ENCODE data around the gene SETBP1.

The SETBP1 gene

GRCh38 chr18:44679056-44679913 lies 1.4 kb upstream of the SETBP1 start:
- peaks cover 17% of the 10 kb centered on the region for H3K79me1 ChIP-seq (ENCODE audit: low read length)
- peak overlapping the region; percentile 72 for H4K91ac ChIP-seq (ENCODE audit: low read depth, low read length)
- H3K18ac ChIP-seq (ENCODE audit: low read length), result peak overlapping the region; percentile 82
- H3K4me3 ChIP-seq (ENCODE audit: low read depth, low read length), result peak overlapping the region; percentile 87
- H3K9me3 ChIP-seq (ENCODE audit: insufficient read depth, low read depth, low read length), result no peaks in the 10 kb centered on the region
- DNase-seq, result peak; percentile 82 to 89
- H2AFZ ChIP-seq (ENCODE audit: insufficient read depth, low read length, poor library complexity), result peak overlapping the region; percentile 38
- no peak overlapping the region for H3K23ac ChIP-seq (ENCODE audit: low read length)
- H3K36me3 ChIP-seq (ENCODE audit: control insufficient read depth in 1 of 2, insufficient read depth in 2 of 2, low read length in 2 of 2), result no peaks in the 10 kb centered on the region
- peak overlapping the region; percentile 81 for H4K12ac ChIP-seq (ENCODE audit: low read depth, low read length)
- H3K79me2 ChIP-seq (ENCODE audit: control insufficient read depth, insufficient read depth, low read length, poor library complexity), result peaks cover 9% of the 10 kb centered on the region
- peak overlapping the region; percentile 59 for H2BK12ac ChIP-seq (ENCODE audit: low read length)
- WGBS (ENCODE audit: extremely low coverage, insufficient coverage, insufficient read length), result no CpG with 5 or more reads among the region's 102 CpGs
- H3K4ac ChIP-seq (ENCODE audit: low read depth, low read length), result peak overlapping the region; percentile 71
- no peaks in the 10 kb centered on the region for H3K27me3 ChIP-seq (ENCODE audit: insufficient read depth, low read length)
- H3K4me2 ChIP-seq (ENCODE audit: low read length), result peak overlapping the region; percentile 85
- no peak overlapping the region for H2AK5ac ChIP-seq (ENCODE audit: low read length)
- peak overlapping the region; percentile 47 for H2BK5ac ChIP-seq (ENCODE audit: low read depth, low read length, poor library complexity)
- peak overlapping the region; percentile 63 for H2BK120ac ChIP-seq (ENCODE audit: insufficient read depth, low read length, poor library complexity)
- H3K14ac ChIP-seq (ENCODE audit: low read length), result peak overlapping the region; percentile 69
- peaks cover 8 to 14% of the 10 kb centered on the region in 2 experiments for H3K4me1 ChIP-seq (ENCODE audit: control insufficient read depth in 1 of 2, insufficient read depth in 2 of 2, low read length in 2 of 2)
- H3K27ac ChIP-seq (ENCODE audit: low read depth, low read length), result peak overlapping the region; percentile 84
- peak overlapping the region; percentile 87 for H3K9ac ChIP-seq (ENCODE audit: low read length)
- H4K8ac ChIP-seq (ENCODE audit: low read depth, low read length), result peak overlapping the region; percentile 80

GRCh38 chr18:44679914-44680272 lies 795 bp upstream of the SETBP1 start:
- Histone ChIP-seq H2BK120ac (ENCODE audit: insufficient read depth, low read length, poor library complexity) (peak overlapping the region; percentile 91), H3K79me2 (ENCODE audit: control insufficient read depth, insufficient read depth, low read length, poor library complexity) (peaks cover 9% of the 10 kb centered on the region), H3K4me1 (ENCODE audit: control insufficient read depth in 1 of 2, insufficient read depth in 2 of 2, low read length in 2 of 2) (peaks cover 8 to 14% of the 10 kb centered on the region in 2 experiments), H3K79me1 (ENCODE audit: low read length) (peaks cover 17% of the 10 kb centered on the region), H4K12ac (ENCODE audit: low read depth, low read length) (no peak overlapping the region), H3K27ac (ENCODE audit: low read depth, low read length) (peak overlapping the region; percentile 92), H2BK5ac (ENCODE audit: low read depth, low read length, poor library complexity) (peak overlapping the region; percentile 93), H3K4ac (ENCODE audit: low read depth, low read length) (peak overlapping the region; percentile 91), H3K23ac (ENCODE audit: low read length) (no peak overlapping the region), H3K27me3 (ENCODE audit: insufficient read depth, low read length) (no peaks in the 10 kb centered on the region), H2AFZ (ENCODE audit: insufficient read depth, low read length, poor library complexity) (peak overlapping the region; percentile 88), H4K91ac (ENCODE audit: low read depth, low read length) (peak overlapping the region; percentile 93), H4K8ac (ENCODE audit: low read depth, low read length) (peak overlapping the region; percentile 90), H3K4me2 (ENCODE audit: low read length) (peak overlapping the region; percentile 97), H3K4me3 (ENCODE audit: low read depth, low read length) (peak overlapping the region; percentile 92), H2BK12ac (ENCODE audit: low read length) (peak overlapping the region; percentile 94), H3K18ac (ENCODE audit: low read length) (peak overlapping the region; percentile 92), H3K36me3 (ENCODE audit: control insufficient read depth in 1 of 2, insufficient read depth in 2 of 2, low read length in 2 of 2) (no peaks in the 10 kb centered on the region), H2AK5ac (ENCODE audit: low read length) (no peak overlapping the region), H3K14ac (ENCODE audit: low read length) (peak overlapping the region; percentile 94), H3K9me3 (ENCODE audit: insufficient read depth, low read depth, low read length) (no peaks in the 10 kb centered on the region), H3K9ac (ENCODE audit: low read length) (peak overlapping the region; percentile 96)
- no CpG with 5 or more reads among the region's 41 CpGs for WGBS (ENCODE audit: extremely low coverage, insufficient coverage, insufficient read length)
- peak; percentile 51 to 68 for DNase-seq

- Histone ChIP-seq H3K14ac (ENCODE audit: low read length) (no peak overlapping the region), H4K12ac (ENCODE audit: low read depth, low read length) (no peak overlapping the region), H3K4me2 (ENCODE audit: low read length) (peak overlapping the region; percentile 97), H3K27me3 (ENCODE audit: insufficient read depth, low read length) (no peaks in the 10 kb centered on the region), H3K9ac (ENCODE audit: low read length) (no peak overlapping the region), H3K27ac (ENCODE audit: low read depth, low read length) (peak overlapping the region; percentile 82), H3K4me3 (ENCODE audit: low read depth, low read length) (peak overlapping the region; percentile 46), H3K79me1 (ENCODE audit: low read length) (peaks cover 17% of the 10 kb centered on the region), H4K8ac (ENCODE audit: low read depth, low read length) (no peak overlapping the region), H3K79me2 (ENCODE audit: control insufficient read depth, insufficient read depth, low read length, poor library complexity) (peaks cover 9% of the 10 kb centered on the region), H3K18ac (ENCODE audit: low read length) (peak overlapping the region; percentile 77), H2BK5ac (ENCODE audit: low read depth, low read length, poor library complexity) (peak overlapping the region; percentile 66), H3K23ac (ENCODE audit: low read length) (no peak overlapping the region), H2BK120ac (ENCODE audit: insufficient read depth, low read length, poor library complexity) (no peak overlapping the region), H3K4ac (ENCODE audit: low read depth, low read length) (no peak overlapping the region), H3K36me3 (ENCODE audit: control insufficient read depth in 1 of 2, insufficient read depth in 2 of 2, low read length in 2 of 2) (no peaks in the 10 kb centered on the region), H3K9me3 (ENCODE audit: insufficient read depth, low read depth, low read length) (no peaks in the 10 kb centered on the region), H3K4me1 (ENCODE audit: control insufficient read depth in 1 of 2, insufficient read depth in 2 of 2, low read length in 2 of 2) (peaks cover 8 to 17% of the 10 kb centered on the region in 2 experiments), H2AFZ (ENCODE audit: insufficient read depth, low read length, poor library complexity) (peak overlapping the region; percentile 41), H2BK12ac (ENCODE audit: low read length) (peak overlapping the region; percentile 35), H2AK5ac (ENCODE audit: low read length) (no peak overlapping the region), H4K91ac (ENCODE audit: low read depth, low read length) (peak overlapping the region; percentile 85)
- no peak for DNase-seq
- WGBS (ENCODE audit: extremely low coverage, insufficient coverage, insufficient read length), result no CpG with 5 or more reads among the region's 24 CpGs
Measured at GRCh38 chr18:44681076-44681970, 635 bp downstream of the SETBP1 start.

- Histone ChIP-seq H3K27me3 (ENCODE audit: insufficient read depth, low read length) (no peaks in the 10 kb centered on the region), H3K27ac (ENCODE audit: low read depth, low read length) (peak overlapping the region; percentile 42), H3K18ac (ENCODE audit: low read length) (no peak overlapping the region), H4K12ac (ENCODE audit: low read depth, low read length) (no peak overlapping the region), H3K23ac (ENCODE audit: low read length) (no peak overlapping the region), H3K4me3 (ENCODE audit: low read depth, low read length) (peak overlapping the region; percentile 15), H4K91ac (ENCODE audit: low read depth, low read length) (peak overlapping the region; percentile 16), H3K79me1 (ENCODE audit: low read length) (peaks cover 17% of the 10 kb centered on the region), H2BK5ac (ENCODE audit: low read depth, low read length, poor library complexity) (no peak overlapping the region), H2BK12ac (ENCODE audit: low read length) (no peak overlapping the region), H2AFZ (ENCODE audit: insufficient read depth, low read length, poor library complexity) (peak overlapping the region; percentile 23), H3K9me3 (ENCODE audit: insufficient read depth, low read depth, low read length) (no peaks in the 10 kb centered on the region), H2AK5ac (ENCODE audit: low read length) (no peak overlapping the region), H3K4me2 (ENCODE audit: low read length) (peak overlapping the region; percentile 52), H3K9ac (ENCODE audit: low read length) (no peak overlapping the region), H4K8ac (ENCODE audit: low read depth, low read length) (peak overlapping the region; percentile 35), H3K79me2 (ENCODE audit: control insufficient read depth, insufficient read depth, low read length, poor library complexity) (peaks cover 10% of the 10 kb centered on the region), H3K4me1 (ENCODE audit: control insufficient read depth in 1 of 2, insufficient read depth in 2 of 2, low read length in 2 of 2) (peaks cover 8 to 18% of the 10 kb centered on the region in 2 experiments), H2BK120ac (ENCODE audit: insufficient read depth, low read length, poor library complexity) (no peak overlapping the region), H3K36me3 (ENCODE audit: control insufficient read depth in 1 of 2, insufficient read depth in 2 of 2, low read length in 2 of 2) (no peaks in the 10 kb centered on the region), H3K14ac (ENCODE audit: low read length) (no peak overlapping the region), H3K4ac (ENCODE audit: low read depth, low read length) (no peak overlapping the region)
- no peak for DNase-seq
- no CpG with 5 or more reads among the region's 12 CpGs for WGBS (ENCODE audit: extremely low coverage, insufficient coverage, insufficient read length)
Measured at GRCh38 chr18:44682201-44682870, 1.6 kb downstream of the SETBP1 start.
